Neural cell (in vitro differentiated cells): ENCODE results near the gene FILIP1. TPM values are rescaled to one million over a fixed set of nuclear protein-coding genes. Genes with fewer than 3 reads are reported as not detected.

Source experiments
- H2AFZ ChIP-seq: fragments of 200-600, 300-800 bp; sonication (generic), shearing (Covaris generic); 2 replicates; pipeline ENCODE4 v1.6.0; 2014; ENCODE audit warnings: low read depth, mild to moderate bottlenecking, antibody characterized with exemption, low read length, moderate library complexity
- H3F3A ChIP-seq: fragments of 200-600 bp; shearing (Covaris generic); 2 replicates; pipeline ENCODE4 v1.6.1; 2016; ENCODE audit warnings: mild to moderate bottlenecking, moderate library complexity, mixed read lengths, antibody characterized with exemption, low read length; ENCODE audit not compliant: insufficient read depth, poor library complexity, severe bottlenecking
- H3K27ac ChIP-seq: fragments of 200-600, 300-800 bp; sonication (generic), shearing (Covaris generic); 2 replicates; pipeline ENCODE4 v1.5.1; 2014; ENCODE audit warnings: mild to moderate bottlenecking, low read length, moderate library complexity
- H3K27me3 ChIP-seq: fragments of 300-800, 200-600 bp; sonication (generic), shearing (Covaris generic); 2 replicates; pipeline ENCODE4 v1.6.0; 2014; ENCODE audit warnings: mild to moderate bottlenecking, low read depth, low read length, moderate library complexity; ENCODE audit not compliant: insufficient read depth
- H3K36me3 ChIP-seq: fragments of 300-800, 200-600 bp; sonication (generic), shearing (Covaris generic); 2 replicates; pipeline ENCODE4 v1.5.1; 2014; ENCODE audit warnings: mild to moderate bottlenecking, antibody characterized with exemption, low read length, moderate library complexity; ENCODE audit not compliant: insufficient read depth
- H3K4me2 ChIP-seq: fragments of 300-800, 200-600 bp; sonication (generic), shearing (Covaris generic); 2 replicates; pipeline ENCODE4 v1.6.0; 2014; ENCODE audit warnings: mild to moderate bottlenecking, low read length
- H3K4me3 ChIP-seq: fragments of 300-800, 200-600 bp; sonication (generic), shearing (Covaris generic); 2 replicates; pipeline ENCODE4 v1.5.1; 2014; ENCODE audit warnings: mild to moderate bottlenecking, low read length, moderate library complexity
- H3K79me2 ChIP-seq: fragments of 200-600 bp; shearing (Covaris generic); replicated peaks from 2 replicates; pipeline ENCODE4 v1.6.0; 2014; ENCODE audit warnings: mild to moderate bottlenecking, low read length, moderate library complexity; ENCODE audit not compliant: insufficient read depth
- H3K9ac ChIP-seq: fragments of 300-800, 200-600 bp; sonication (generic), shearing (Covaris generic); 2 replicates; pipeline ENCODE4 v1.6.1; 2016; ENCODE audit warnings: mild to moderate bottlenecking, low read length, mixed read lengths
- H3K9me2 ChIP-seq: fragments of 200-600 bp; shearing (Covaris generic); 2 replicates; pipeline ENCODE4 v1.6.1; 2016; ENCODE audit warnings: mild to moderate bottlenecking, low read length, mixed read lengths; ENCODE audit not compliant: insufficient read depth
- H3K9me3 ChIP-seq: fragments of 200-600, 300-800 bp; sonication (generic), shearing (Covaris generic); 2 replicates; pipeline ENCODE4 v1.6.1; 2016; ENCODE audit warnings: mild to moderate bottlenecking, mixed run types, low read length, moderate library complexity, mixed read lengths
- H4K20me1 ChIP-seq: fragments of 200-600 bp; shearing (Covaris generic); 2 replicates; pipeline ENCODE4 v1.6.1; 2016; ENCODE audit warnings: mild to moderate bottlenecking, mixed run types; ENCODE audit not compliant: insufficient read depth
- EP300 ChIP-seq: fragments of 450-650 bp; conservative IDR thresholded peaks from 2 replicates; pipeline ENCODE4 v1.6.1; 2014; ENCODE audit warnings: antibody characterized with exemption, mild to moderate bottlenecking, moderate library complexity; ENCODE audit not compliant: poor library complexity, severe bottlenecking
- EZH2 ChIP-seq: fragments of 200-600, 300-800 bp; shearing (Covaris generic), sonication (generic); IDR thresholded peaks from 2 replicates; pipeline ENCODE4 v1.6.1; 2014; ENCODE audit warnings: antibody characterized with exemption, low read length, borderline replicate concordance, mild to moderate bottlenecking; ENCODE audit not compliant: insufficient read depth, poor library complexity, severe bottlenecking
- MXI1 ChIP-seq: fragments of 450-650 bp; conservative IDR thresholded peaks from 2 replicates; pipeline ENCODE4 v1.6.1; 2014; ENCODE audit warnings: antibody characterized with exemption, mild to moderate bottlenecking; ENCODE audit not compliant: poor library complexity, severe bottlenecking
- POLR2AphosphoS5 ChIP-seq: IDR thresholded peaks from 2 replicates; pipeline ENCODE4 v1.6.1; 2012
- RAD21 ChIP-seq: fragments of 450-650 bp; conservative IDR thresholded peaks from 2 replicates; pipeline ENCODE4 v1.6.1; 2014; ENCODE audit warnings: antibody characterized with exemption, mild to moderate bottlenecking, moderate library complexity
- SMC3 ChIP-seq: fragments of 450-650 bp; conservative IDR thresholded peaks from 2 replicates; pipeline ENCODE4 v1.6.1; 2014; ENCODE audit warnings: antibody characterized with exemption, mild to moderate bottlenecking, moderate library complexity; ENCODE audit not compliant: poor library complexity
- TAF1 ChIP-seq: IDR thresholded peaks from 2 replicates; pipeline ENCODE4 v1.6.1; 2012; ENCODE audit warnings: low read depth
- polyA plus RNA-seq: library from polyadenylated mRNA; depleted of rRNA; stranded (reverse); fragments of >200 nt; gene quantifications from 2 replicates; pipeline ENCODE4 v1.2.3, GENCODE V29; 2014
- TF ChIP-seq, protein P1 (sequence below): IDR thresholded peaks from 2 replicates; pipeline ENCODE4 v1.6.1; 2012; ENCODE audit warnings: borderline replicate concordance
- TF ChIP-seq, protein P2 (sequence below): fragments of 450-650 bp; IDR thresholded peaks from 2 replicates; pipeline ENCODE4 v1.5.1; 2014; ENCODE audit warnings: antibody characterized with exemption, mild to moderate bottlenecking, moderate library complexity; ENCODE audit not compliant: poor library complexity, severe bottlenecking

The FILIP1 gene
- polyA plus RNA-seq, 1 donor from 2014 or later = 1.4 TPM

DNA sequence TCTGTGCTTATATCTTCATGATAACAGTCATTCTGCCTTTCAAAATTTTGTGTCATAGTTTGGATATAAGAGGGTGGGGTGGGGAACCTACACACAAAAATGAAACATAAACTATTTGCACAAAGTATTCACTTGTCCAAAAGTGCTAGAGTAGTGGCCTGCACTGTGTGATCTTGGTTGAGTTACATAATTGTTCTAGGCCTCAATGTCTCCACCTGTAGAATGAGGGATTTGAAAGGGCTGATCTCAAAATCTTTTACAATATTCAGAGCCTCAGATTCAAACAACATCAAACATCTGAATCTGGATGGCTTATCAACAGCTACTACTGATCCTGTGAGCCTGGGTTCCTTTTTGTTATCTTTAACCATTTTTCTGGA is 144.7 kb downstream of the FILIP1 start:
- Histone ChIP-seq H3K4me2 (no peak overlapping the region), H3K27ac (no peak overlapping the region)

DNA sequence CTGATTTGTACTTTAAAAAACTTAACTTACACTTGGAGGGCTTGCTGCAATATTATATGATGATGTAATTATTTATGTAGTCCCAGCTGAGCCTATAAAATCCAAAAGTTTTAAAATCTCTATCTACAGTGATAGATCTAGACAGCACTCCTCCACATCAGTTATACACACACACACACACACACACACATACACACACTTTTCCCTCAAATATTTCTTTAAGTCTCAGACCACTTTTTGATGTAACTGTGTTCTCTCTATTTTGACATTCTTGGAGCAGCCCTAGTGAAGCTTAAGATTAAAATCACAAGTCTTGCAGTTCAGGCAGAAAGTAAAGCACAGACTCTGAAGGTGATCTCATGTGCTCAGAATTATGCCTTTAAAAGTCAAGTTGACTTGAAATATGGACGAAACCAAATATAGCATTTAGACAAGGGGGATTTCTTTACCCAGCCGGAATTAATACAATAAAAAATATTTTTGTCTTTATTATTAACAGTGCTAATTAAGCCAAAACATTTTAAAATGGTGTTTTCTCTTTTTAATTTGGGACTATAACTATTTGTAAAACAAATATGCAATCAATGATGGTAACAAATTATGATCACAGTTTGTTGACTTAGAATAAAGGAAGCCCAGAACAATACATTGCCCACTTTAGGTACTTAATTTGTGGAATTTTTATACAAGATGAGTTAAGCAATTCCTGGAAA is 145.5 kb downstream of the FILIP1 start:
- no peaks in the 10 kb centered on the region for H4K20me1 ChIP-seq
- H3K36me3 ChIP-seq = no peaks in the 10 kb centered on the region
- H3F3A ChIP-seq = no peaks in the 10 kb centered on the region
- H3K9me3 ChIP-seq = no peaks in the 10 kb centered on the region
- H2AFZ ChIP-seq = no peak overlapping the region
- no peak for TF ChIP-seq POLR2AphosphoS5
- TF ChIP-seq, protein P1, sequence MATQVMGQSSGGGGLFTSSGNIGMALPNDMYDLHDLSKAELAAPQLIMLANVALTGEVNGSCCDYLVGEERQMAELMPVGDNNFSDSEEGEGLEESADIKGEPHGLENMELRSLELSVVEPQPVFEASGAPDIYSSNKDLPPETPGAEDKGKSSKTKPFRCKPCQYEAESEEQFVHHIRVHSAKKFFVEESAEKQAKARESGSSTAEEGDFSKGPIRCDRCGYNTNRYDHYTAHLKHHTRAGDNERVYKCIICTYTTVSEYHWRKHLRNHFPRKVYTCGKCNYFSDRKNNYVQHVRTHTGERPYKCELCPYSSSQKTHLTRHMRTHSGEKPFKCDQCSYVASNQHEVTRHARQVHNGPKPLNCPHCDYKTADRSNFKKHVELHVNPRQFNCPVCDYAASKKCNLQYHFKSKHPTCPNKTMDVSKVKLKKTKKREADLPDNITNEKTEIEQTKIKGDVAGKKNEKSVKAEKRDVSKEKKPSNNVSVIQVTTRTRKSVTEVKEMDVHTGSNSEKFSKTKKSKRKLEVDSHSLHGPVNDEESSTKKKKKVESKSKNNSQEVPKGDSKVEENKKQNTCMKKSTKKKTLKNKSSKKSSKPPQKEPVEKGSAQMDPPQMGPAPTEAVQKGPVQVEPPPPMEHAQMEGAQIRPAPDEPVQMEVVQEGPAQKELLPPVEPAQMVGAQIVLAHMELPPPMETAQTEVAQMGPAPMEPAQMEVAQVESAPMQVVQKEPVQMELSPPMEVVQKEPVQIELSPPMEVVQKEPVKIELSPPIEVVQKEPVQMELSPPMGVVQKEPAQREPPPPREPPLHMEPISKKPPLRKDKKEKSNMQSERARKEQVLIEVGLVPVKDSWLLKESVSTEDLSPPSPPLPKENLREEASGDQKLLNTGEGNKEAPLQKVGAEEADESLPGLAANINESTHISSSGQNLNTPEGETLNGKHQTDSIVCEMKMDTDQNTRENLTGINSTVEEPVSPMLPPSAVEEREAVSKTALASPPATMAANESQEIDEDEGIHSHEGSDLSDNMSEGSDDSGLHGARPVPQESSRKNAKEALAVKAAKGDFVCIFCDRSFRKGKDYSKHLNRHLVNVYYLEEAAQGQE = no peak
- TF ChIP-seq EZH2 = no peak
- TF ChIP-seq MXI1 = no peak
- TF ChIP-seq RAD21 = no peak
- no peak for TF ChIP-seq EP300
- TF ChIP-seq, protein P2, sequence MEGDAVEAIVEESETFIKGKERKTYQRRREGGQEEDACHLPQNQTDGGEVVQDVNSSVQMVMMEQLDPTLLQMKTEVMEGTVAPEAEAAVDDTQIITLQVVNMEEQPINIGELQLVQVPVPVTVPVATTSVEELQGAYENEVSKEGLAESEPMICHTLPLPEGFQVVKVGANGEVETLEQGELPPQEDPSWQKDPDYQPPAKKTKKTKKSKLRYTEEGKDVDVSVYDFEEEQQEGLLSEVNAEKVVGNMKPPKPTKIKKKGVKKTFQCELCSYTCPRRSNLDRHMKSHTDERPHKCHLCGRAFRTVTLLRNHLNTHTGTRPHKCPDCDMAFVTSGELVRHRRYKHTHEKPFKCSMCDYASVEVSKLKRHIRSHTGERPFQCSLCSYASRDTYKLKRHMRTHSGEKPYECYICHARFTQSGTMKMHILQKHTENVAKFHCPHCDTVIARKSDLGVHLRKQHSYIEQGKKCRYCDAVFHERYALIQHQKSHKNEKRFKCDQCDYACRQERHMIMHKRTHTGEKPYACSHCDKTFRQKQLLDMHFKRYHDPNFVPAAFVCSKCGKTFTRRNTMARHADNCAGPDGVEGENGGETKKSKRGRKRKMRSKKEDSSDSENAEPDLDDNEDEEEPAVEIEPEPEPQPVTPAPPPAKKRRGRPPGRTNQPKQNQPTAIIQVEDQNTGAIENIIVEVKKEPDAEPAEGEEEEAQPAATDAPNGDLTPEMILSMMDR = no peak
- TF ChIP-seq SMC3 = no peak
- no peak for TF ChIP-seq TAF1
- H3K4me2 ChIP-seq = no peak overlapping the region
- H3K27ac ChIP-seq = no peak overlapping the region
- no peaks in the 10 kb centered on the region for H3K79me2 ChIP-seq
- H3K4me3 ChIP-seq = no peak overlapping the region
- no peaks in the 10 kb centered on the region for H3K9me2 ChIP-seq
- H3K27me3 ChIP-seq = no peaks in the 10 kb centered on the region
- no peak overlapping the region for H3K9ac ChIP-seq

More for the DNA sequence above, 144.7 kb downstream of the FILIP1 start:
- no peaks in the 10 kb centered on the region for H3F3A ChIP-seq
- peak overlapping the region; percentile 56 for H3K4me3 ChIP-seq
- H3K27me3 ChIP-seq = no peaks in the 10 kb centered on the region
- no peaks in the 10 kb centered on the region for H3K9me2 ChIP-seq
- H3K36me3 ChIP-seq = no peaks in the 10 kb centered on the region
- no peaks in the 10 kb centered on the region for H3K9me3 ChIP-seq
- no peak overlapping the region for H3K9ac ChIP-seq
- H4K20me1 ChIP-seq = no peaks in the 10 kb centered on the region
- TF ChIP-seq MXI1 (no peak), EZH2 (no peak)
- TF ChIP-seq, protein P2 = no peak
- no peaks in the 10 kb centered on the region for H3K79me2 ChIP-seq
- no peak overlapping the region for H2AFZ ChIP-seq
